HG02970 (cell line): Measurements from ENCODE around the gene TPRG1L.
A peak's percentile ranks its signal among the peaks of the same experiment; 100 is the strongest.
"Not testable (repeated sequence)": the region's sequence is repeated elsewhere in the genome, so short reads cannot be mapped to it uniquely, and the experiment has no call there.

Experiments used
- ATAC-seq: cut with Tn5 transposase; IDR thresholded peaks from one replicate; pipeline ENCODE4 v1.9.1; 2021; ENCODE audit warnings: mild to moderate bottlenecking, moderate library complexity, moderate number of reproducible peaks; ENCODE audit not compliant: unreplicated experiment, low FRiP score

The TPRG1L gene

DNA sequence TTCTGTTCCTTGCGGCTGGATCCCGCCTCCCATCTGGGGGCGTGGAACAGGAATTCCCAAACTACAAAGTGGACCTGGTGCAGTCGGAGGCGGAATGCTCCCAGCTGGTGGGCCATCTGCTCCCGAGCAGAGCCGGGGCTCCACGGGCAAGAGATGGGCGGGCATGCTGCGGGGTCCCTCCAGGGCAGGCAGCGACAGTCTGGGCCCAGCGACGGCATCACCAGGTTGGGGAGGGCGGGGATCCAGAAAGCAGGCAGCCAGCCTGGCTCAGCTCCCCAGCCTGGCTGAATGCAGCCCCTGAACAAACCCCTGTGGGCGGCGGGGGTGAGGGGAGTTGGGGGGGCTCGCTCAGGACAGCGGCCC, 17.1 kb upstream of the TPRG1L start:
- no peak for ATAC-seq

DNA sequence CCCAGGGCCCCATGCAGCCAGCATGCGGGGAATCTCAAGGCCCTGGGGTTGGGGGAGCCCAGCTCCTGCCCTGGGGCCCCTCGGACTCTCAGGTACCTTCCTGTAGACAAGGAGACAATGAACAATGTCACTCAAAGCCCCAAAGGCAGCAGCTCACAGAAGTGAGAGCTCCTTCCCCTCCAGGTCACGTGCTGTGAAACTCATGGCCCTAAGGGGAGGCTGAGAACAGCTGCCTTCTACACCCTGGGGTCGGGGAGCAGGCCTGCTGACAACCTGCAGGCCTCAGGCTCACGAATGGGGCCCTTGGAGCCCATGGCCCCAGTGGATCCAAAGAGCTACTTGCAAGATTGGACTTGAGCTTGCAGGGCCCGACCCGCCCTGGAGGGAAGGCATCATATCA, 16.7 kb upstream of the TPRG1L start:
- ATAC-seq, result no peak

DNA sequence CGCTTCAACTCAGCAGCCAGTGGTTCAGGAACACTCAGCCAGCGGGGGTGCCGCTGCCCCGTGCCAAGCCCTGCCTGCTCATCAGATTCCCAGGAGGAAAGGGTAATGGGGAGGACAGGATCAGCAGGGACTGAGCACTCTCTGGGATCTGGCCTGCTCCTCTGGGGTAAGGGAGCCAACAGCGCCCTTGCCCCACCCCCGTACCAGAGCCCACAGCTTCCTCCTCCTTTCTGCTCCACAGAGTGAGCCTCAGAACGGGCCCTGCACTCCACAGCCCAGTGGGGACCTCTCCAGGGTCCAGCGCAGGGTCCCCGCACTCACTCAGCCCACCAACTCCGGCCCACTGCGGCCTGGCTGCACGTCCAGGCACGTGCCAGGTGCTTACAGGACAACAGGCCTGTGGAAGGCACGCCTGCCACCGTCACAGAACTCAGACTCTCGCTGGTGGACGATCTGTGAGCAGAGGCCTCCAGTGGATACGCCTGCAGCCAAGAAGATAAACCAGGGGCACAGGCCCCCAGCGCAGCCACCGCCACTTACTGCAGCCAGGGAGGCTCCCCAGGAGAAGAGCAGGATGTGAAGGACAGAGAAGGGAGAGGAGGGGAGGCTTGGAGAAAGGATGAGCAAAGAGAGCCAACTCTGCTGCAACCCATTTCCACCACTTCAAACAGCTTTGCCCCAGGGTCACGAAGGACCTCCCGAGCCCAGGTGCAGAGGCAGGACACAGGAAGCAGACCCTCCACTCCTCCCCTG, 15.6 kb upstream of the TPRG1L start:
- ATAC-seq, result no peak

DNA sequence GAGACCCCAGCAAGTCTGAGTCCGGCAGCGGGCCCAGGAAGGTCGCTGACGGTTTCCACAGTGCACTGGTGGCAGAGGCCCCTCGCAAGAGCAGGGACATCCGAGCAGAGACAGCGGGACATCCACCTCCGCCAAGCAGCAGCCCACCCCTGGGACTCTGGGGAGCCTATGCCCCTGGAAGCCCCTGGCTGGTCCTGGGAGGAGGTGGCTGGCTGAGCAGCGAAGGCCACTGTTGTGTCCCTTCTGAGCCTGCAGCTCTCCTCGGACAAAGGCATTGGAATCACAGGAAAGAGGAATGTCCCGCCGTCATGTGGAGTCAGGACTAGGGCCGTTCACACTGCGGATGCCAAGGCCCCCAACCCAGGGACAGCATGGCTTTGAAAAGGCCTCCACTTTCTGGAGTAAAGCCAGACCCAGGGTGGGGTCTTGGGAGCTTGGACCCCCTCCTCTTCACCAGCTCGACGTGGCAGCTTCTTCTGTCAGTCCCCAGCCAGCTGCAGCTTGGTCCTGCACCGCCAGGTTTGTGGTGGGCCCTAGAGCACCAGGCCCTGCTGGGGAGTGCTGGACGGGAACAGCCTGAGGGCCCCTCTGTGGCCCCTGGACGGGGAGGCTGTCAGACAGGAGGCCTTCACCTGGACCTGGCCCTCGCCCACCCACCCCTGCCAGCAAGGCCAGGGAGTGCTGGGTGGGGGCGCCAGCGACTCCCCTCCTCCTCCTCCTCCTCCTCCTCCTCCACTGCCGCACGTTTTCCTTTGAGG, 14.9 kb upstream of the TPRG1L start:
- ATAC-seq, result no peak

DNA sequence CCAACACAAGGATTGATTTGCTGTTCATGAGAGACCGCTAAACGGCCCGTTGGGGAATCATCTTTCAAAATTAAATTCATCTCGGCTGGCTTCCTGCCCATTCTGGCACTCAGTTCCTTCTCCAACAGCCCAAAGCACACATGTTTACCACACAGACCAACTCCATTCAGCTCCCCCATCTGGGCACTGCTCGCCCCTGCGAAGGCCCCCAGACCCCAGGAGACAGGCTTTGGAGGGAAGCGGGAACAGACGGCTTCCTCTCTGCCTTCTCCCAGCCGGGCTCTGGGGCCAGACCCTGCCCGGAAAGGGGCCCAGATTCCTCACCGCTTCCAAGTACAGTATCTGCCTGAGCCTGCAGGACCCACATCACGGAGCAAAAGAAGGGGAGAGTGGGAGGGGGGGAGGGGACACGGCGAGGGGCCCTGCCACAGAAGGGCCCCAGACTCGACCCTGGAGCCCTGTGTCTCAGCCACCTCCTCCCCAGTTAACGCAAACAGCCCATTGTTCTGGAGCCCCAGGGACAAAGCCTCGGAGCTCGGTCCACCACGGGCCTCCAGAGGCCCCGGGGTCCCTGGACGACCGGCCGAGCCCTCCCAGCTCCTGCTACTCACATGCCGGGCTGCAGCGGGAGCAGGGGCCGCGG, 14.2 kb upstream of the TPRG1L start:
- no peak for ATAC-seq

DNA sequence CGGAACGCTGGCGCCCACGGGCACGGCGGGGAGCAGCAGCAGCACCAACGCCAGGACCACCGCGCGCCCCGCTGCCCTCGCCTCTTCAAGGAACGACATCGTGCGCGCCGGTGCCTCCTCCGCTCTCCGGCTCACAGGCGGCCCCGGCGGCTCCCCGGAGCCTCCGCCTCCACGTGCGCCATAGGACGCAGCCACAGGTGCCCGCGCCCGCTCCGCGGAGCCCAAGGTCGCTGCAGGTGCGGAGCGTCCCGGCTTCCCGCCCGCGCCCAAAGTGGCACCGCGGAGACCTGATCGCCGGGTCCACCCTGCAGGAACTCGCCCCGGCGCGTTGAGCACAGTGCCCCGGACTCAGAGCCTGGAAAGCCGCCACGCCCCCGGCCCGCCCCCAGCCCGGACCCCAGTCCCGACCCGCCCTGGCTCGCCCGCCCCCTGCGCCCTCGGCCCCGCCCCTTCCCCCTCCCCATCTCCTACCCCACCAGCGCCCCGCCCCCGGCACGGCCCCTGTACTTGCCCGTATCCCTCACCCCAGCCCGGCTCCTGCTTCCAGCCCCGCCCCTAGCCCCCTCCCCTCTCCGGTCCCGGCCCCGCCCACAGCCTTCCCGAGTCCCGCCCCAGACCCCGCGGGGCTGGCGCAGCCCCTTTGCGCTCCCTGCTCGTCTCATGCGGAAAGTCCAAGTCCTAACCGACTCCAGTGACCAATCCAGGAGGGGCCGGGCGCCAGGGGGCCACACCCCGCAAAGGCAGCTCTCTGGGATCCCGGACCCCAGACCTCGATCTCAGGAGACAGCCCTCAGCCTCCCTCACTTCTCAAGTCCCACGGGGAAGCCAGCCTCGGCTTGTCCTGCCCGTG, 13.4 kb upstream of the TPRG1L start, which contains the start of gene MEGF6:
MEGF6 (minus strand) TSS at position 339 of the 850 bp plus-strand sequence; CDS start at position 99, 240 bp downstream.
- no peak for ATAC-seq

DNA sequence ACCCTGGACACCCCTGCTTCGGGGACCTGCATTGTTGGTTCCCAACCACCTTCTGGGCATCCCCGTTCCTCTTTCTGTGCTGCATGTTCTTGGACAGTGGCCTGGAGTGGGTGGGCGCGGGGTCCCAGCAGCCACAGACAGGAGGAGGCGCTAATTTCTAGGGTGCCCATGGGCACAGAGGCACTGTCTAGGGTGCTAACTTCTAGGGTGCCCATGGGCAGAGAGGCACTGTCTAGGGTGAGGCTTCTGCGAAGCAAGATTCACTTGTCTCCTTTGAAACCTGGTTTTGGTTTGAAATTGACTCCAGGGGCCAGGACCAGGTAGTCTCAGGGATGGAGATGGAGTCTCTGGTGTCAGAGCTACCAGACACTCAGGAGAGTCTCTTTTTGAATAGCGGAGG, 12.7 kb upstream of the TPRG1L start:
- ATAC-seq, result no peak

DNA sequence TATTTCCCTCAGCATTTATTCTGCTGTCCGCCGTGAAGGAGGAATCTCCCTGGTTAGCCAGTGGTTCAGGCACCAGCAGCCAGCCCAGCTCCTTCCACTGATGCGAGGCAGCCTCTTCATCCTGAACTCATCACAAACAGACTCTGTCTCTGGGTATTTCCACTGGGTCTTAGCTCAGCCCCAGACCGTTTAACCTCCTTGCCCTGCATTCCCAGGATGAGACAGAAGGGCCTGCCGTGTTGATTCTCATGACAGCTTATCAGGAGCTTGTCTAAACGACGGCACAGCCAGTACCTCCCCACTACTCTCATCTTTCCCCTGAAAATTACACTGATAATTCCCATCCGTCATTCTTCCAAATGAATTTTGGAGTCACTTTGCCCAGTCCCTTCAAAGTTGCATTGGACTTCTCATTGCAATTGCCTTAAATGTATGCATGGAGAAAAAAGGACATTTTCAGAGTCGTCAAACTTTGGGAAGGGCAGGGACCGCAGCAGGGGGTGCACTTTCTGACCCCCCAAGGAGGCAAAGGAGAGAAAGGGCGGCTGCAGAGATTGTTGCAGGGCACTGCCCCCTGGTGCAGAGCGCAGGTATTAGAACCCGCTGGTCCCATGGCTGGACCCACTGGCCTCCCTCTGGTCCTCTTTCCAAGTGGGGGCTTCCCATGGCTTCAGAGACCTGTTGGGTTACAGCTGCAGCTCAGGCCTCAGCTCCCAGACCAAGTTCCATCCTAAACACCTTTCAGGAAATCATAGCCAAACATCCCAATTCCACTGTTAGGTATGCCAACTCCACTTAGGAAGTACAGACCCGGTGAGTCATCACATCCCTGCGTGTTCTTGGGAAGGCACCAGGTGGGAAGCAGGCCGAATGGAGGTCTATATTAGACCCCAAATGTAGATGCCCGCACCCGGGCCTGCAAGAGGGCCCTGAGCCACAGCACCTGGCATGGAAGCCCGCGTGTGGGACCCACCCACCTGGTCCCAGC, 9.8 kb upstream of the TPRG1L start:
- no peak for ATAC-seq

DNA sequence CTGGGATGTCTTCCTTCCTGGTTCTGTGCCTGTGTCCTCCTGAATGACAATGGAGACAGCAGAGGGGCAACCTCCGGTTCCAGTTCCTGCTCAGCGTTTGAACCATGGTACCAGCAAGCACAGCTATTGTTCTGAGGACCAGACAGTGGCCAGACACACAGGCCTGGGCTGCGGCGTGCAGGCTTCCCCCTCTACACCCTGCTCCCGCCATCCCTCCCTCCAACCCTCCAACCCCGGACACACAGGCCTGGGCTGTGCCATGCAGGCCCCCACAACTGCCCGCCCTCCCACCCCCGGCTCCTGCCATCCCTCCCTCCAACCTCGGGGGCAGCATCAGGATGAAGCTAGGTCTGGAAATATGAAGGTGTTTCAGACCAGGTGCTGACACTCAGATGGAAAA, 8.0 kb upstream of the TPRG1L start:
- ATAC-seq, result no peak

DNA sequence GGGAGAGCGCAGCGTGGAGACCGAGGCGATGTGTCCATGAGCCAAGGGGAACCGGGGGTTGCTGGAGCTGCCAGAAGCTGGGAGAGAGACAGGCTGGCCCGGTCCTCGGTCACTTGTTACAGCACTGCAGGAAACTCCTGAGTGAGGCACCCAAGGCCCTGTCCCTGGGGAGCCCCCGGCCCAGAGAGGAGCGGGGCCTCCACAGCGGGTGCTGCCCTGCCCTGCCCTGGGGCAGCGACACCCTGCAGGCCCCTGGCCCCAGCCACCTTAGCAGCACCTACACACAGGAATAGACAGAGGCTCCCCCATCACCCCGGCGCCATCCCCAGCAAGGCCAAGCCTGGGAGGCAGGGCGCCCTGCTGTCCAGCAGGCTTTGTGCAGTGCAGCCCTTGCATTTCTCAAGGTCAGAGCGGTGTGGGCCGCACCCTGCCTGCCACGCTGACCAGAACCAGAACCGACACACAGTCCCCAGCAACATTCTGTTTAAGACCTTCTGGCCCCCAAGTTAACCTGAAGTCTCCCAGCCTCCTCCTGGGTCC, 6.9 kb upstream of the TPRG1L start:
- no peak for ATAC-seq

DNA sequence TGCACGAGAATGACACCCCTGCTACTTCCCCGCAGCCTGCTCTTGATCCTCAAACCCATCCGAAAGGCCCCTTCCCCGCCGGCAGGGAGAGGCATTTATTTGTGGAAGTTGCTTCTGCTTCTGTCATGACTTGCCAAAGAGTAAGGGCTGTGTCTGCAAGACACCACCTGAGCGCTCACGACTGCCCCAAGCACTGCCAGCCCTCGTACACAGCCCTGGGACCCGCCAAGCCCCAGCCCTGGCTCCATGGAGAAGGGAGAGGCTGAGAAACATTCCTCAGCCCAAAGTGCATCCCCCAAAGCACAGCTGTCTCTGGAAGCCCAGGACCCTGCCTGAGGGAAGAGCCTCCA, 6.3 kb upstream of the TPRG1L start:
- ATAC-seq, result no peak

DNA sequence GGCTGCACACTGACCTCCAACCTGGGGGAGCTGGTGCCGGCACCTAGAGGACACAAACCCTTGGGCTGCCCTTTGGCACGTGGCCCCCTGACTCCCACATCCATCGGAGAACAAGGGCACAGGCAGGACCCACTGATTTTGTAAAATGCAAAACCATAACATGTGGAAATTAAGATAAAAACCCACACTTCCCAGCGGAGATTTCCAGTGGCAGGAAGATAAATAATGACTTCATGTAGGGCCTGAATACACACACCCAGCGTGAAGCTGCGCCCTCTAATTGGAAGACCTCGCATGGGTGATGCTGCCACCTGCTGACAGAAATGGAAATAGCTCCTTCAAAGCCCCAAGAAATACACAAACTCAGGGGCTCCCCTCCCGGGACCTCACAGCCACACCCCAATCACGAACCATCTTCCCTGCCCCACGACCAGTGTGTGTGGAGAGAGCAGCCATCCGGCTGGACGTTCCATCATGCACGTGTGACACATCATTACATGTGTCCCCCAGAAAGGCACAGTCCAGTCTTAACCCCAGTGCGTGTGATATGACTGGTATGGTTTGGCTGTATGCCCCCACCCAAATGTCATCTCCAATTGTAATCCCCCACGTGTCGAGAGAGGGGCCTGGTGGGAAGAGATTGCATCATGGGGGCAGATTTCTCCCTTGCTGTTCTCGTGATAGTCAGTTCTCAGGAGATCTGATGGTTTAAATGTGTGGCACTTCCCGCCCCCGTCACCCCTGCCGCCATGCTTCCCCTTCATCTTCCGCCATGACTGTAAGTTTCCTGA, 5.7 kb upstream of the TPRG1L start:
- no peak for ATAC-seq

DNA sequence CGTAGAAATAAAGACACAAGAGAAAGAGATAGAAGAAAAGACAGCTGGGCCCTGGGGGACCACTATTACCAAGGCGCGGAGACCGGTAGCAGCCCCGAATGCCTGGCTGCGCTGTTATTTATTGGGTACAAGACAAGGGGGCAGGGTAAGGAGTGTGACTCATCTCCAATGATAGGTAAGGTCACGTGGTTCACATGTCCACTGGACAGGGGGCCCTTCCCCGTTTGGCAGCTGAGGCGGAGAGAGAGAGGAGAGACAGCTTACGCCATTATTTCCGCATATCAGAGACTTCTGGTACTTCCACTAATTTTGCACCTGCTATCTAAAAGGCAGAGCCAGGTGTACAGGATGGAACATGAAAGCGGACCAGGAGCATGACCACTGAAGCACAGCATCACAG, 4.1 kb upstream of the TPRG1L start:
- no peak for ATAC-seq

DNA sequence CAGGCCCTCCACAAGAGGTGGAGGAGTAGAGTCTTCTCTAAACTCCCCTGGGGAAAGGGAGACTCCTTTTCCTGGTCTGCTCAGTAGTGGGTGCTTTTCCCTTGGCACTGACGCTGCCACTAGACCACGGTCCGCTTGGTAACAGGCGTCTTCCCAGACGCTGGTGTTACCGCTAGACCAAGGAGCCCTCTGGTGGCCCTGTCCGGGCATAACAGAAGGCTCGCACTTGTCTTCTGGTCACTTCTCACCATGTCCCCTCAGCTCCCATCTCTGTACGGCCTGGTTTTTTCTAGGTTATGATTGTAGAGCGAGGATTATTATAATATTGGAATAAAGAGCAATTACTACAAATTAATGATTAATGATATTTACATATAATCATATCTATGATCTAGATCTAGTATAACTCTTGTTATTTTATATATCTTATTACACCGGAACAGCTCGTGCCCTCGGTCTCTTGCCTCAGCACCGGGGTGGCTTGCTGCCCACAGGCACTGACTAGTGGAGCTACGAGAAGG, 3.6 kb upstream of the TPRG1L start:
- ATAC-seq, result not testable (repeated sequence)

DNA sequence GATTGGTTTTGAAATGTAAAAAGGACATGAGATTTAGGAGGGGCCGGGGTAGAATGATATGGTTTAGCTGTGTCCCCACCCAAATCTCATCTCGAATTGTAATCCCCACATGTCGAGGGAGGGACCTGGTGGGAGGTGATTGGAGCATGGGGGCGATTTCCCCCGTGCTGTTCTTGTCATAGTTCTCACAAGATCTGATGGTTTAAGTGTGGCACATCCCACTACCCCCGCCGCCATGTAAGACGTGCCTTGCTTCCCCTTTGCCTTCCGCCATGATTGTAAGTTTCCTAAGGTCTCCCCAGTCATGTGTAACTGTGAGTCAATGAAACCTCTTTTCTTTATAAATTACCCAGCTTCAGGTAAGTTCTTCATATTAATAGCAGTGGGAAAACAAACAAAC, 2.7 kb upstream of the TPRG1L start:
- not testable (repeated sequence) for ATAC-seq

DNA sequence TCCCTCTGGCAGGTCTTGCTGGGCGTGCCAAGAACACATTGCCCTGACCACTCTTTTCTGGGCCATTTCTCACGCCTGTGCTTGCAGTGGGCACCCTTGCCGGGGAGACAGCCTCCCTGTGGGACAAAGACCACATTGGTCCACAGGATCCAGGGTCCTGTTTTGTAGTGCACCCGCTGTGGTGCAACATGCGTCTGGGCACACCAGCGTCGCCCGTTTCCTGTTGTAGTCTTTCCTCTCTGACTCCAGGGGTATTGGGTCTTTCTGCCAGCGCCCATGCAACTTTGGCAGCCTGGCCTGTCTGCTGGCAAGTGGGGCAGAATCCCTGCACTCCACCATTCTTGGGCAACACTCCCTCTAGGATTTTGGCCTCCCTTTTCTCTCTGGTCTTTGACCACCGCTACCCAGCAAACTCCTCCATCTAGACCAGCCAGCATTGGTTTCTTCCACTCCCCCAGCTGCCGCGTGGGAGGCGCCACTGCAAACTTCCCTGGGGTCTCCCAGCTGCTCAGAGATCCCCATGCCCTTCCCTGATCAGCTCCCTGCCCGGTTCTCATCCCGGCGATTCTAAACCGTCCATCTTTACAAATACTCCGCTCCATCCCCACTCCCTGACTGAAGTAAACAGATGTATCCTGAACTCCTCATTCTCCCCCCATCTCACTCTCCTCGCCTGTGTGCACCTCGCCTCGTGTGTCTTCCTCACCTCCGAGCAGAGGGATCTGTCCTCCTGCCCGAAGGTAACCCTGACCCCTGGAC, 1.2 kb upstream of the TPRG1L start:
- ATAC-seq, result no peak

DNA sequence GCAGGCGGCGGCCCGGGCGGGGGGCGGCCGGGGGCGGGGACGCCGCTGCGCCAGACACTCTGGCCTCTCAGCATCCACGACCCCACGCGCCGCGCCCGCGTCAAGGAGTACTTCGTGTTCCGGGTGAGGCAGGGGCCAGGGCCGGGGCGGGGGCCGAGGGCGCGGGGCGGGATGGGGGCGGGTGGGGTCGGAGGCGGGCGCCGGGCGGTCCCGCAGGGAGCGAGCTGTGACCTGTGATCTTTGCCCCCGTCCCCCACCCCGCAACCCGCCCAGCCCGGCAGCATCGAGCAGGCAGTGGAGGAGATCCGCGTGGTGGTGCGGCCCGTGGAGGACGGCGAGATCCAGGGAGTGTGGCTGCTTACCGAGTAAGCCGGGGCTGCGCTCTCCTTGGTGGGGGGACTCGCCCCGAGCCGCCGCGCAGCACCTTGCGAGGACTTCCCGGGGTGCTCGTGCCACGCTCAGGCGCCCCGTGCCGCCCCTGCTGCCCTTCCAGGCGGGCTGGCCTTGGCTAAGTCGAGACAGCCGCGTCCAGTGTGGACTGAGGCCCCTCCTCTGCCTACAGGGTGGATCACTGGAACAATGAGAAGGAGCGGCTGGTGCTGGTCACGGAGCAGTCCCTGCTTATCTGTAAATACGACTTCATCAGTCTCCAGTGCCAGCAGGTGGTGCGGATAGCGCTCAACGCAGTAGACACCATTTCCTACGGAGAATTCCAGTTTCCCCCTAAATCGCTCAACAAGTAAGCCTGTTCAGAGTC, 514 bp downstream of the TPRG1L start:
- peak; percentile 7 for ATAC-seq
